ENCODE results near the gene NDUFV1.
"Not testable (repeated sequence)": the region's sequence is repeated elsewhere in the genome, so short reads cannot be mapped to it uniquely, and the experiment has no call there.

The NDUFV1 gene

GRCh38 chr11:67616431-67617242 lies 9.9 kb downstream of the NDUFV1 start:
- peak overlapping the region in 1 of 5 donors; percentile 43 for H3K9ac ChIP-seq (ENCODE audit: low read length in 5 of 5)
- H3K9me3 ChIP-seq (ENCODE audit: control insufficient read depth in 5 of 5, low read length in 5 of 5) = no peaks in the 10 kb centered on the region
- H3K27me3 ChIP-seq (ENCODE audit: control insufficient read depth in 5 of 5, insufficient read depth in 4 of 5, low read length in 5 of 5) = peaks cover 0 to 18% (median 15%) of the 10 kb centered on the region in 5 donors
- no peak overlapping the region for H3K27ac ChIP-seq (ENCODE audit: low read depth, low read length)
- H3K36me3 ChIP-seq (ENCODE audit: control insufficient read depth in 5 of 5, insufficient read depth in 5 of 5, low read length in 5 of 5) = peaks cover 0 to 15% (median 12%) of the 10 kb centered on the region in 5 donors
- H3K4me3 ChIP-seq (ENCODE audit: low read depth in 1 of 5, low read length in 5 of 5) = no peak overlapping the region
- peaks cover 0 to 18% (median 14%) of the 10 kb centered on the region in 5 donors for H3K4me1 ChIP-seq (ENCODE audit: control insufficient read depth in 5 of 5, insufficient read depth in 5 of 5, low read length in 5 of 5)

GRCh38 chr11:67617243-67617953 lies 10.7 kb downstream of the NDUFV1 start:
- H3K4me1 ChIP-seq (ENCODE audit: control insufficient read depth in 5 of 5, insufficient read depth in 5 of 5, low read length in 5 of 5) = peaks cover 0 to 18% (median 14%) of the 10 kb centered on the region in 5 donors
- H3K36me3 ChIP-seq (ENCODE audit: control insufficient read depth in 5 of 5, insufficient read depth in 5 of 5, low read length in 5 of 5) = peaks cover 0 to 8% (median 4%) of the 10 kb centered on the region in 5 donors
- H3K27ac ChIP-seq (ENCODE audit: low read depth, low read length) = no peak overlapping the region
- H3K4me3 ChIP-seq (ENCODE audit: low read depth in 1 of 5, low read length in 5 of 5) = no peak overlapping the region
- H3K9me3 ChIP-seq (ENCODE audit: control insufficient read depth in 5 of 5, low read length in 5 of 5) = no peaks in the 10 kb centered on the region
- peaks cover 0 to 18% (median 15%) of the 10 kb centered on the region in 5 donors for H3K27me3 ChIP-seq (ENCODE audit: control insufficient read depth in 5 of 5, insufficient read depth in 4 of 5, low read length in 5 of 5)
- no peak overlapping the region for H3K9ac ChIP-seq (ENCODE audit: low read length in 5 of 5)

- not testable (repeated sequence) for H3K27ac ChIP-seq (ENCODE audit: low read depth, low read length); H3K4me3 ChIP-seq (ENCODE audit: low read depth in 1 of 5, low read length in 5 of 5); H3K9me3 ChIP-seq (ENCODE audit: control insufficient read depth in 5 of 5, low read length in 5 of 5); H3K36me3 ChIP-seq (ENCODE audit: control insufficient read depth in 5 of 5, insufficient read depth in 5 of 5, low read length in 5 of 5); H3K9ac ChIP-seq (ENCODE audit: low read length in 5 of 5)
- Histone ChIP-seq H3K4me1 (ENCODE audit: control insufficient read depth in 5 of 5, insufficient read depth in 5 of 5, low read length in 5 of 5) (peaks cover 0 to 11% (median 8%) of the 10 kb centered on the region in 5 donors), H3K27me3 (ENCODE audit: control insufficient read depth in 5 of 5, insufficient read depth in 4 of 5, low read length in 5 of 5) (peaks cover 0 to 18% (median 15%) of the 10 kb centered on the region in 5 donors)
Measured at GRCh38 chr11:67618901-67619659, 12.3 kb downstream of the NDUFV1 start.

DNA sequence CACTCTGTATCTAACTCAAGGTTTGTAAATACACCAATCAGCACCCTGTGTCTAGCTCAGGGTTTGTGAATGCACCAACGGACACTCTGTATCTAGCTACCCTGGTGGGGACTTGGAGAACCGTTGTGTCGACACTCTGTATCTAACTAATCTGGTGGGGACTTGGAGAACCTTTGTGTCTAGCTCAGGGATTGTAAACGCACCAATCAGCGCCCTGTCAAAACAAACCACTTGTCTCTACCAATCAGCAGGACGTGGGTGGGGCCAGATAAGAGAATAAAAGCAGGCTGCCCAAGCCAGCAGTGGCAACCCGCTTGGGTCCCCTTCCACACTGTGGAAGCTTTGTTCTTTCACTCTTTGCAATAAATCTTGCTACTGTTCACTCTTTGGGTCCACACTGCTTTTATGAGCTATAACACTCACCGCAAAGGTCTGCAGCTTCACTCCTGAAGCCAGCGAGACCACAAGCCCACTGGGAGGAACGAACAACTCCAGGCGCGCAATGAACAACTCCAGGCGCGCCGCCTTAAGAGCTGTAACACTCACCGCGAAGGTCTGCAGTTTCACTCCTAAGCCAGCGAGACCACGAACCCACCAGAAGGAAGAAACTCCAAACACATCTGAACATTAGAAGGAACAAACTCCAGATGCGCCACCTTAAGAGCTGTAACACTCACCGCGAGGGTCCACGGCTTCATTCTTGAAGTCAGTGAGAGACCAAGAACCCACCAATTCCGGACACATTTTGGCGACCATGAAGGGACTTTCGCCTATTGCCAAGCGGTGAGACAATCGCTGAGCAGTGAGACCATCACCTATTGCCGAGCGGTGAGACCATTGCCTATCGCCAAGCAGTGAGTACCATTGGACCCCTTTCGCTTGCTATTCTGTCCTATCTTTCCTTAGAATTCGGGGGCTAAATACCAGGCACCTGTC lies 13.2 kb downstream of the NDUFV1 start:
- not testable (repeated sequence) for H3K9ac ChIP-seq (ENCODE audit: low read length in 5 of 5); H3K9me3 ChIP-seq (ENCODE audit: control insufficient read depth in 5 of 5, low read length in 5 of 5); H3K36me3 ChIP-seq (ENCODE audit: control insufficient read depth in 5 of 5, insufficient read depth in 5 of 5, low read length in 5 of 5); H3K4me1 ChIP-seq (ENCODE audit: control insufficient read depth in 5 of 5, insufficient read depth in 5 of 5, low read length in 5 of 5); H3K4me3 ChIP-seq (ENCODE audit: low read depth in 1 of 5, low read length in 5 of 5); H3K27ac ChIP-seq (ENCODE audit: low read depth, low read length)
- peaks cover 0 to 15% (median 11%) of the 10 kb centered on the region in 5 donors for H3K27me3 ChIP-seq (ENCODE audit: control insufficient read depth in 5 of 5, insufficient read depth in 4 of 5, low read length in 5 of 5)

- not testable (repeated sequence) for H3K27ac ChIP-seq (ENCODE audit: low read depth, low read length); H3K4me3 ChIP-seq (ENCODE audit: low read depth in 1 of 5, low read length in 5 of 5); H3K9me3 ChIP-seq (ENCODE audit: control insufficient read depth in 5 of 5, low read length in 5 of 5); H3K27me3 ChIP-seq (ENCODE audit: control insufficient read depth in 5 of 5, insufficient read depth in 4 of 5, low read length in 5 of 5); H3K36me3 ChIP-seq (ENCODE audit: control insufficient read depth in 5 of 5, insufficient read depth in 5 of 5, low read length in 5 of 5); H3K9ac ChIP-seq (ENCODE audit: low read length in 5 of 5); H3K4me1 ChIP-seq (ENCODE audit: control insufficient read depth in 5 of 5, insufficient read depth in 5 of 5, low read length in 5 of 5)
Measured at GRCh38 chr11:67620621-67621020, 13.9 kb downstream of the NDUFV1 start.

DNA sequence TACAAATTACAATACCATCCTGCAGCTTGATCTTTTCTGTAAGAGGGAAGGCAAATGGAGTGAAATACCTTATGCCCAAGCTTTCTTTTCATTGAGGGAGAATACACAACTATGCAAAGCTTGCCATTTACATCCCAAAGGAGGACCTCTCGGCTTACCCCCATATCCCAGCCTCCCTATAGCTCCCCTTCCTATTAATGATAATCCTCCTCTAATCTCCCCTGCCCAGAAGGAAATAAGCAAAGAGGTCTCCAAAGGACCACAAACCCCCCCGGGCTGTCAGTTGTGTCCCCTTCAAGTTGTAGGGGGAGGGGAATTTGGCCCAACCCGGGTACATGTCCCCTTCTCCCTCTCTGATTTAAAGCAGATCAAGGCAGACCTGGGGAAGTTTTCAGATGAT lies 15.2 kb downstream of the NDUFV1 start:
- H3K4me3 ChIP-seq (ENCODE audit: low read depth in 1 of 5, low read length in 5 of 5); H3K9me3 ChIP-seq (ENCODE audit: control insufficient read depth in 5 of 5, low read length in 5 of 5); H3K36me3 ChIP-seq (ENCODE audit: control insufficient read depth in 5 of 5, insufficient read depth in 5 of 5, low read length in 5 of 5); H3K27me3 ChIP-seq (ENCODE audit: control insufficient read depth in 5 of 5, insufficient read depth in 4 of 5, low read length in 5 of 5); H3K9ac ChIP-seq (ENCODE audit: low read length in 5 of 5); H3K27ac ChIP-seq (ENCODE audit: low read depth, low read length); H3K4me1 ChIP-seq (ENCODE audit: control insufficient read depth in 5 of 5, insufficient read depth in 5 of 5, low read length in 5 of 5): not testable (repeated sequence)

DNA sequence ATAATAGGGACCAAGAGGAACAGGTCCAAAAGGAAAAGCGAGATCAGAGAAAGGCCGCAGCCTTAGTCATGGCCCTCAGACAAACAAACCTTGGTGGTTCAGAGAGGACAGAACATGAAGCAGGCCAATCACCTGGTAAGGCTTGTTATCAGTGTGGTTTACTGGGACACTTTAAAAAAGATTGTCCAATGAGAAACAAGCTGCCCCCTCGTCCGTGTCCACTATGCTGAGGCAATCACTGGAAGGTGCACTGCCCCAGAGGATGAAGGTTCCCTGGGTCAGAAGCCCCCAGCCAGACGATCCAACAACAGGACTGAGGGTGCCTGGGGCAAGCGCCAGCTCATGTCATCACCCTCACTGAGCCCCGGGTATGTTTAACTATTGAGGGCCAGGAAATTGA lies 16.2 kb downstream of the NDUFV1 start:
- not testable (repeated sequence) for H3K27me3 ChIP-seq (ENCODE audit: control insufficient read depth in 5 of 5, insufficient read depth in 4 of 5, low read length in 5 of 5); H3K27ac ChIP-seq (ENCODE audit: low read depth, low read length); H3K9me3 ChIP-seq (ENCODE audit: control insufficient read depth in 5 of 5, low read length in 5 of 5); H3K9ac ChIP-seq (ENCODE audit: low read length in 5 of 5); H3K36me3 ChIP-seq (ENCODE audit: control insufficient read depth in 5 of 5, insufficient read depth in 5 of 5, low read length in 5 of 5); H3K4me3 ChIP-seq (ENCODE audit: low read depth in 1 of 5, low read length in 5 of 5); H3K4me1 ChIP-seq (ENCODE audit: control insufficient read depth in 5 of 5, insufficient read depth in 5 of 5, low read length in 5 of 5)

GRCh38 chr11:67623795-67624194 lies 17.1 kb downstream of the NDUFV1 start:
- H3K27ac ChIP-seq (ENCODE audit: low read depth, low read length); H3K36me3 ChIP-seq (ENCODE audit: control insufficient read depth in 5 of 5, insufficient read depth in 5 of 5, low read length in 5 of 5); H3K9ac ChIP-seq (ENCODE audit: low read length in 5 of 5); H3K4me3 ChIP-seq (ENCODE audit: low read depth in 1 of 5, low read length in 5 of 5); H3K9me3 ChIP-seq (ENCODE audit: control insufficient read depth in 5 of 5, low read length in 5 of 5); H3K27me3 ChIP-seq (ENCODE audit: control insufficient read depth in 5 of 5, insufficient read depth in 4 of 5, low read length in 5 of 5); H3K4me1 ChIP-seq (ENCODE audit: control insufficient read depth in 5 of 5, insufficient read depth in 5 of 5, low read length in 5 of 5): not testable (repeated sequence)

GRCh38 chr11:67626131-67626833 lies 19.5 kb downstream of the NDUFV1 start:
- H3K9ac ChIP-seq (ENCODE audit: low read length in 5 of 5); H3K27ac ChIP-seq (ENCODE audit: low read depth, low read length); H3K36me3 ChIP-seq (ENCODE audit: control insufficient read depth in 5 of 5, insufficient read depth in 5 of 5, low read length in 5 of 5); H3K9me3 ChIP-seq (ENCODE audit: control insufficient read depth in 5 of 5, low read length in 5 of 5); H3K4me3 ChIP-seq (ENCODE audit: low read depth in 1 of 5, low read length in 5 of 5); H3K27me3 ChIP-seq (ENCODE audit: control insufficient read depth in 5 of 5, insufficient read depth in 4 of 5, low read length in 5 of 5): not testable (repeated sequence)
- peaks cover 0 to 20% (median 18%) of the 10 kb centered on the region in 5 donors for H3K4me1 ChIP-seq (ENCODE audit: control insufficient read depth in 5 of 5, insufficient read depth in 5 of 5, low read length in 5 of 5)

Data from subcutaneous abdominal adipose tissue (tissue), 5 donors.